GM21576 (cell line): ENCODE data around the gene ZBTB11.
"Not testable (repeated sequence)": the region's sequence is repeated elsewhere in the genome, so short reads cannot be mapped to it uniquely, and the experiment has no call there.

ENCODE experiments used
- ATAC-seq: cut with Tn5 transposase; IDR thresholded peaks from one replicate; pipeline ENCODE4 v1.9.1; 2021; ENCODE audit warnings: mild to moderate bottlenecking, moderate library complexity; ENCODE audit not compliant: unreplicated experiment

ZBTB11 gene

GRCh38 chr3:101623656-101624055 lies 53.3 kb downstream of the ZBTB11 start:
- ATAC-seq, result no peak

- no peak for ATAC-seq
These were observed 57.2 kb downstream of the ZBTB11 start for GRCh38 chr3:101619734-101620133.

- no peak for ATAC-seq
These were observed 58.2 kb downstream of the ZBTB11 start for GRCh38 chr3:101618726-101619125.

GRCh38 chr3:101617478-101617877 lies 59.5 kb downstream of the ZBTB11 start:
- ATAC-seq, result no peak

GRCh38 chr3:101615525-101615924 lies 61.4 kb downstream of the ZBTB11 start:
- ATAC-seq, result no peak

GRCh38 chr3:101613014-101613413 lies 63.9 kb downstream of the ZBTB11 start:
- ATAC-seq, result not testable (repeated sequence)

- peak; percentile 79 for ATAC-seq
These were observed 65.9 kb downstream of the ZBTB11 start for GRCh38 chr3:101611023-101611422.

- ATAC-seq, result not testable (repeated sequence)
These were observed 71.5 kb downstream of the ZBTB11 start for GRCh38 chr3:101605398-101605797.

- ATAC-seq, result no peak
These were observed 73.7 kb downstream of the ZBTB11 start for GRCh38 chr3:101603184-101603583.

GRCh38 chr3:101602731-101603130 lies 74.2 kb downstream of the ZBTB11 start:
- no peak for ATAC-seq
